HL-60 (cell line): Measurements from ENCODE around the gene CCDC192.
A peak's percentile ranks its signal among the peaks of the same experiment; 100 is the strongest.

Experiments used
- DNase-seq, 2 experiments: peaks; one replicate each; pipeline ENCODE4 v3.0.0-alpha.2; 2010 to 2020; ENCODE audit warnings: low read depth in 1 of 2, low spot score in 1 of 2
- H3K27ac ChIP-seq: fragments of 250-450 bp; sonication (Bioruptor Pico); replicated peaks from 2 replicates; pipeline ENCODE4 v1.5.1; 2020; ENCODE audit warnings: mild to moderate bottlenecking, moderate library complexity
- H3K27me3 ChIP-seq: fragments of 250-450 bp; sonication (Bioruptor Pico); 2 replicates; pipeline ENCODE4 v1.5.1; 2021; ENCODE audit warnings: mild to moderate bottlenecking, moderate library complexity; ENCODE audit not compliant: insufficient read depth, poor library complexity, severe bottlenecking
- H3K4me3 ChIP-seq: replicated peaks from 2 replicates; pipeline ENCODE4 v1.5.1; 2011; ENCODE audit warnings: mild to moderate bottlenecking, control low read depth, low read length; ENCODE audit not compliant: insufficient read depth
- GABPA ChIP-seq: IDR thresholded peaks from 2 replicates; pipeline ENCODE4 v1.6.1; 2012; ENCODE audit warnings: low read depth
- POLR2AphosphoS5 ChIP-seq: IDR thresholded peaks from 2 replicates; pipeline ENCODE4 v1.6.1; 2012; ENCODE audit warnings: low read depth
- SPI1 ChIP-seq: IDR thresholded peaks from 2 replicates; pipeline ENCODE4 v1.6.1; 2012; ENCODE audit warnings: low read depth, mild to moderate bottlenecking, borderline replicate concordance
- TF ChIP-seq, protein P1 (sequence below): IDR thresholded peaks from 2 replicates; pipeline ENCODE4 v1.6.1; 2012; ENCODE audit warnings: low read depth; ENCODE audit not compliant: insufficient replicate concordance
- TF ChIP-seq, protein P2 (sequence below): IDR thresholded peaks from one replicate; pipeline ENCODE4 v1.5.1; 2011; ENCODE audit warnings: low read length, control low read depth, inconsistent platforms; ENCODE audit not compliant: insufficient read depth

Gene CCDC192

DNA sequence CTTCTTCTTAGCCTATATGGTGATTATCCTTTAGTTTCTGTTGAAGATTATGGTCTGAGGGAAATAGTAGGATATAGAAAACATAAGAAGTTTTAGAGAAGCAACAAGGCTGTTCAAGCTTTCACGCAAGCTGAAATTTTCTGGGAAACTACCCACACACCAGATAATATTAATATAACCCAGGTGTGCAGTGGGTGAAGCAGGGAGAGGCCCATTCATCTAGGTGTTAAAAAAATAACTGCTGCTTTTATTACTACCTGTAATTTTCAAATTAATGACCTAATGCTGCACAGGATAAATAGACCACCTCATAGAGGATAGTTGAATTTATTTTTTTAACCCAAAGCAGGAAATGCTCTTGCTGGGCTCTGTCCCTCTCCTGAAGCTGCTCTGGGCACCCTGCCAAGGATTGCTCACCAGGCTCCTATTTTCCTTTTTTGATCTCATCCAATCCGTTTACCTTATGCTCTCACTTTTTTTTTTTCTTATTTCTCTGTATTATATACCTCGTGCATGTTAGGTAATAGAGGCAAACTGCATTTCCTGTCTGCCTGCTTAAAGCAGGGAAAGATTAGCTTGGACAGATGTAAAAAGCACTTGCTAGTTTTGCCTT is 256.1 kb downstream of the CCDC192 start:
- DNase-seq, result no peak
- TF ChIP-seq GABPA (no peak), POLR2AphosphoS5 (no peak)
- TF ChIP-seq, protein P1, sequence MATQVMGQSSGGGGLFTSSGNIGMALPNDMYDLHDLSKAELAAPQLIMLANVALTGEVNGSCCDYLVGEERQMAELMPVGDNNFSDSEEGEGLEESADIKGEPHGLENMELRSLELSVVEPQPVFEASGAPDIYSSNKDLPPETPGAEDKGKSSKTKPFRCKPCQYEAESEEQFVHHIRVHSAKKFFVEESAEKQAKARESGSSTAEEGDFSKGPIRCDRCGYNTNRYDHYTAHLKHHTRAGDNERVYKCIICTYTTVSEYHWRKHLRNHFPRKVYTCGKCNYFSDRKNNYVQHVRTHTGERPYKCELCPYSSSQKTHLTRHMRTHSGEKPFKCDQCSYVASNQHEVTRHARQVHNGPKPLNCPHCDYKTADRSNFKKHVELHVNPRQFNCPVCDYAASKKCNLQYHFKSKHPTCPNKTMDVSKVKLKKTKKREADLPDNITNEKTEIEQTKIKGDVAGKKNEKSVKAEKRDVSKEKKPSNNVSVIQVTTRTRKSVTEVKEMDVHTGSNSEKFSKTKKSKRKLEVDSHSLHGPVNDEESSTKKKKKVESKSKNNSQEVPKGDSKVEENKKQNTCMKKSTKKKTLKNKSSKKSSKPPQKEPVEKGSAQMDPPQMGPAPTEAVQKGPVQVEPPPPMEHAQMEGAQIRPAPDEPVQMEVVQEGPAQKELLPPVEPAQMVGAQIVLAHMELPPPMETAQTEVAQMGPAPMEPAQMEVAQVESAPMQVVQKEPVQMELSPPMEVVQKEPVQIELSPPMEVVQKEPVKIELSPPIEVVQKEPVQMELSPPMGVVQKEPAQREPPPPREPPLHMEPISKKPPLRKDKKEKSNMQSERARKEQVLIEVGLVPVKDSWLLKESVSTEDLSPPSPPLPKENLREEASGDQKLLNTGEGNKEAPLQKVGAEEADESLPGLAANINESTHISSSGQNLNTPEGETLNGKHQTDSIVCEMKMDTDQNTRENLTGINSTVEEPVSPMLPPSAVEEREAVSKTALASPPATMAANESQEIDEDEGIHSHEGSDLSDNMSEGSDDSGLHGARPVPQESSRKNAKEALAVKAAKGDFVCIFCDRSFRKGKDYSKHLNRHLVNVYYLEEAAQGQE, result no peak
- TF ChIP-seq, protein P2, sequence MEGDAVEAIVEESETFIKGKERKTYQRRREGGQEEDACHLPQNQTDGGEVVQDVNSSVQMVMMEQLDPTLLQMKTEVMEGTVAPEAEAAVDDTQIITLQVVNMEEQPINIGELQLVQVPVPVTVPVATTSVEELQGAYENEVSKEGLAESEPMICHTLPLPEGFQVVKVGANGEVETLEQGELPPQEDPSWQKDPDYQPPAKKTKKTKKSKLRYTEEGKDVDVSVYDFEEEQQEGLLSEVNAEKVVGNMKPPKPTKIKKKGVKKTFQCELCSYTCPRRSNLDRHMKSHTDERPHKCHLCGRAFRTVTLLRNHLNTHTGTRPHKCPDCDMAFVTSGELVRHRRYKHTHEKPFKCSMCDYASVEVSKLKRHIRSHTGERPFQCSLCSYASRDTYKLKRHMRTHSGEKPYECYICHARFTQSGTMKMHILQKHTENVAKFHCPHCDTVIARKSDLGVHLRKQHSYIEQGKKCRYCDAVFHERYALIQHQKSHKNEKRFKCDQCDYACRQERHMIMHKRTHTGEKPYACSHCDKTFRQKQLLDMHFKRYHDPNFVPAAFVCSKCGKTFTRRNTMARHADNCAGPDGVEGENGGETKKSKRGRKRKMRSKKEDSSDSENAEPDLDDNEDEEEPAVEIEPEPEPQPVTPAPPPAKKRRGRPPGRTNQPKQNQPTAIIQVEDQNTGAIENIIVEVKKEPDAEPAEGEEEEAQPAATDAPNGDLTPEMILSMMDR, result no peak
- no peak overlapping the region for H3K4me3 ChIP-seq
- H3K27ac ChIP-seq, result no peak overlapping the region
- H3K27me3 ChIP-seq, result no peaks in the 10 kb centered on the region

DNA sequence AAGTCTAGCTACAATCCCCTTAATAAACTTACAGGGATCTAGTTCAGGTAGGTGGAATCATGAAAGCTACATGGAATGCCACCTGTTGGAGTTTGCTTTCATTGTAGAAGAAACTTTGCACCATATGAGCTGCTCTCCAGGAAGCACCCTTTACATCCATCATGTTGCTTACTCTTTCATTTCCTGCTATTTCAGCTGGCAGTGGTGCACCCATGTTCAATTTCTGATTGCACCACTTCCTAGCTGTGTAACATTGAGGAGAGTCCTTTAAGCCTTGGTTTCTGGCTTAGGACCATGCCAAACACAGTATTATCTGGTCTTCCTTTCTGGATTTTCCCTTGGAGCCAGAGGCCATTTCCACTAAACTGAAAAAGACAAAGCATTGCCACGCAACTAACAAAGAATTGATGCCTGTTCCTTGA is 257.1 kb downstream of the CCDC192 start:
- peak in 1 of 2 experiments; percentile 1 for DNase-seq
- Histone ChIP-seq H3K4me3 (no peak overlapping the region), H3K27ac (no peak overlapping the region), H3K27me3 (no peaks in the 10 kb centered on the region)
- no peak for TF ChIP-seq SPI1

DNA sequence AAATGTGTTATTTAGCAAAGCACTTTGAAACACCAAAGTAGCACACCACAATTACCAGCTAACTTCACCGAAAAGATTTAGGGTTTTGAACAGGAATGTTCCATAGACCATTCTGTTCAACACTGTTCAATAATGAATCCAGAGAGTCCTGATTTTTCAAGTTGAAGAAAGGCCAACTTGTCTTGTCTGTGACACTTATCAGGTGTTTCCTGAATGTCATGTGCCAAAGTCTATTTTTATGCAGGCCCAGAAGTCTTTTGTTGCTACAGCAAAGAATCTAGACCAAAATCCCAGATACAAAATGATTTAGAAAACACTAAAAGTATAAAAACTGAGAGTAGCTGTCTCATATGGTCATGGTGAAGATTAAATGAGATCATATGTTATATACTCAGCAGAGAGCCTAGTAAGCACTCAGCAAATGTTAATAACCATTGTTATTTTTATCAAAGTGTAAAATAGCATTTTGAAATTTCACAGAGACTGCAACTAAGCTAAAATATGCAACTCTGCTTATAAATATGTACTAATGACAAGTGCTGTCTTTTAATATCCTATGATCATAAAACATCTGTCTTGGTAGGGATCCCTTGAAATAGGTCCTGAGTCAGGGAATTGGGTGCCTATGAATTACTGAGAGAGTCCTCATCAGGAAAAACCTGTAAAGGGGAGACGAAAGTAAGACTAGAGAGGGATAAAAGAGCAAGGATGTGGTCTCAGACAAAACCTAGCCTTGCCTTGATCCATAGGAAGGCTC is 258.0 kb downstream of the CCDC192 start:
- TF ChIP-seq, protein P1, result no peak
- TF ChIP-seq GABPA, result no peak
- TF ChIP-seq SPI1, result no peak
- no peak for TF ChIP-seq POLR2AphosphoS5
- TF ChIP-seq, protein P2, result no peak
- DNase-seq, result no peak
- H3K27ac ChIP-seq, result no peak overlapping the region
- H3K27me3 ChIP-seq, result no peaks in the 10 kb centered on the region
- H3K4me3 ChIP-seq, result no peak overlapping the region

DNA sequence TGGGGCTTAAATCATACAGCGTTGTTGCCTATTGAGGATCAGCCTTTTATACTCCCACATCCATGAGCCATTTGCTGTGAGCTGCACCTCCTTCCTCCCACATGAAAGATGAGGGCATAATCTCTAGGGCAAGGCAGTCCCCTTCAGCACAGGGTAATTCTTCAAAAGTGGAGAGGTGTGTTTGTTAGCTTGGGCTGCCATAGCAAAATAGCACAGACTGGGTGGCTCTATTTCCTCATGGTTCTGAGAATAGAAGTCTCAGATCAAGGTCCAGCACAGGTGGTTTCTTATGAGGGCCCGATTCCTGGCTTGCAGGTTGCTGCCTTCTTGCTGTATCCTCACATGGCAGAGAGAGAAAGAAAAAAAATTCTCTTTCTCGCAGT is 258.6 kb downstream of the CCDC192 start:
- DNase-seq, result no peak
- H3K27me3 ChIP-seq, result no peaks in the 10 kb centered on the region
- H3K4me3 ChIP-seq, result no peak overlapping the region
- H3K27ac ChIP-seq, result no peak overlapping the region
- TF ChIP-seq, protein P1, result no peak
- no peak for TF ChIP-seq SPI1
- no peak for TF ChIP-seq POLR2AphosphoS5
- TF ChIP-seq GABPA, result no peak
- TF ChIP-seq, protein P2, result no peak
